Subcutaneous adipose tissue (tissue), 4 donors: ENCODE data around the gene RIMS3. TPM values are rescaled to one million over a fixed set of nuclear protein-coding genes. Genes with fewer than 3 reads are reported as not detected.

Experiments
- CTCF ChIP-seq: fragments of 450-650 bp; IDR thresholded peaks from one replicate; pipeline ENCODE4 v1.5.1; 2016; ENCODE audit warnings: low read depth, mild to moderate bottlenecking, control low read depth, antibody characterized with exemption, moderate library complexity
- total RNA-seq, 4 donors: library from RNA; depleted of rRNA; stranded (reverse); fragments of >200 nt; gene quantifications; one replicate each; pipeline ENCODE4 v1.1.0, GENCODE V29; 2016

The RIMS3 gene
- total RNA-seq, 4 donors from 2014 or later, result 0.33 to 2.7 (median 2.2) TPM

GRCh38 chr1:40650075-40650474, 15.4 kb downstream of the RIMS3 start:
- no peak for TF ChIP-seq CTCF

- no peak for TF ChIP-seq CTCF
Observed at GRCh38 chr1:40649592-40649930, 15.9 kb downstream of the RIMS3 start.

GRCh38 chr1:40648928-40649591, 16.4 kb downstream of the RIMS3 start:
- no peak for TF ChIP-seq CTCF

DNA sequence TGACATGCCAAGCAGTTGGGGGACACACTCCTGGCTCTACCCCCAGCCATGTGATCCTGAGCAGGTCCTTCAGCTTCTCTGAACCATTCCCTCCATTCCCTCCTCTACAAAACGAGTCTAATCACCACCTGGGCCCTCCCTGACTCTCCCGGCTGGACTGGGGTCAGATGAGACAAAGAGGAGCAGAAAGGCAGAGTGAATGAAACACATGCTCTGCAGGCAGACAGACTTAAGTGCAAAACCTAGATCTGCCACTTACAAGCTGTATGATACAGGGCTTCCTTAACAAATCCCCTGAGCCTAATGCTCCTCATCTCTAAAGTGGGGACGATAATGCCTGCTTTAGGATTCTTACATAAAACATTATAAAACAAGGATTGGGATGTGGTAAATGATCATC, 17.3 kb downstream of the RIMS3 start:
- no peak for TF ChIP-seq CTCF

DNA sequence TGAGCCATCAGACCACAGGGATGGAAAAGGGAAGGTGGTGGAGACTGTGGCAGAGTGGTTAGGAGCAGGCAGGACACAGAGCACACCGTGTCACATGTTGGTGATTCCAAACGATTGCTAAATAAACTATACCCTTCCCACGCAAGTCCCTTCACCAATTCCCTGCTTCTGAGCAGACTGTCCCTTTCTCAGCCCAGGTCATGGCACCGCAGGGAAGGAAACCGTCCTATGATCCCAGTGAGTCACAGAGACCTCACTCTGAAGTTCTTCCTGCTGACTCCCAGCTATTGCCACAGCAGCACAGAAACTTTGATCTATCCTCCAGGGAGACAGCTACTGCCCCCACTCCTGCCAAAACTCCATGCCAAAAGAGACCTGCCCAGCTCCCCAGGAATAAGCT, 19.2 kb downstream of the RIMS3 start:
- no peak for TF ChIP-seq CTCF

DNA sequence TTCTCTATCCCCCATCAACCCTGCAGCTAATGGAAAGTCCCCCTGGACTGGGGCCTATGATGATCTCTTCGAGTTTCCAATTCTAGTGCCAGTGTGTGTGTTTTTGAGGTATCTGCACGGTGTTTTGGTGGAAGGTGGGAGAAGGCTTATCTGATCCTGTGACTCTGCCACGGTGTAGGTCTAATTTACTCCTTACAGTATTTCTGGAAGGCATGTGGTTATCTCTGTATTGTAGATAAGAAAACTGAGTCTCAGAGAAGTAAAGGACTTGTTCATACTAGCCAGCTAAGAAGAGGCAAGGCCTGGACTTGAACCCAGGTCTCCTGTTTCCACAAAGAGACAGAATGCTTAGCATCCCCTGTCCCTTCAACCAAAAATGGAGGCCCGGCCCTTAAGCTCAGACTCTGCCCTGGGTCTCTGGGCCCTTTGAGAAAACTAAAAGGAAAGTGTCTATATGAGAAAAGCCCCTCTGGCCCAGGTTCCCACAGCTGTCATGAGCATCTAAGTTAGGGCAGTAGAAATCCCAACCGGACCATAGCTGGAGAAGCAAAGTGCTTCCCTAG, 20.3 kb downstream of the RIMS3 start:
- no peak for TF ChIP-seq CTCF

GRCh38 chr1:40641601-40642242, 23.8 kb downstream of the RIMS3 start:
- TF ChIP-seq CTCF, result no peak
